ENCODE measurements around the gene CCR4. TPM values are rescaled to one million over a fixed set of nuclear protein-coding genes. Genes with fewer than 3 reads are reported as not detected.
A peak's percentile ranks its signal among the peaks of the same experiment; 100 is the strongest.

CCR4 gene
- total RNA-seq, 1 experiment from 2014 or later, result not detected

- ChIA-PET CTCF (interaction anchor here (1.1 kb wide), 1 partner anchor 32 kb away, joined by 3 read pairs; no protein-coding TSS in a partner anchor), POLR2A (no interaction called here)
- Mint-ChIP-seq H3K27ac (ENCODE audit: low read depth, unreplicated experiment) (no peak overlapping the region), H3K4me3 (ENCODE audit: unreplicated experiment) (no peak overlapping the region), H3K9me3 (ENCODE audit: unreplicated experiment) (no peaks in the 10 kb centered on the region), H3K36me3 (ENCODE audit: insufficient read depth, unreplicated experiment) (no peaks in the 10 kb centered on the region), H3K27me3 (ENCODE audit: insufficient read depth, unreplicated experiment) (no peaks in the 10 kb centered on the region), H3K4me1 (ENCODE audit: insufficient read depth, unreplicated experiment) (peaks cover 13% of the 10 kb centered on the region)
- DNase-seq (ENCODE audit: unreplicated experiment), result no peak
- intact Hi-C loops (cut with micrococcal nuclease), result no loop called here
- no peak for TF ChIP-seq CTCF (IDR thresholded peaks at IDR 0.05; ENCODE audit: unreplicated experiment)
- no TSS peak for BruUV-seq (replicated peaks)
Observed at GRCh38 chr3:32910954-32911353, 40.5 kb upstream of the CCR4 start.

- Mint-ChIP-seq H3K4me1 (ENCODE audit: insufficient read depth, unreplicated experiment) (peaks cover 13% of the 10 kb centered on the region), H3K4me3 (ENCODE audit: unreplicated experiment) (no peak overlapping the region), H3K27ac (ENCODE audit: low read depth, unreplicated experiment) (no peak overlapping the region), H3K36me3 (ENCODE audit: insufficient read depth, unreplicated experiment) (no peaks in the 10 kb centered on the region), H3K27me3 (ENCODE audit: insufficient read depth, unreplicated experiment) (no peaks in the 10 kb centered on the region), H3K9me3 (ENCODE audit: unreplicated experiment) (no peaks in the 10 kb centered on the region)
- ChIA-PET POLR2A (interaction anchor here (1.5 to 2.2 kb wide), 2 partner anchors 12 to 39 kb away, joined by 3 to 11 read pairs; no protein-coding TSS in a partner anchor), CTCF (no interaction called here)
- TF ChIP-seq CTCF (IDR thresholded peaks at IDR 0.05; ENCODE audit: unreplicated experiment), result no peak
- intact Hi-C loops (cut with micrococcal nuclease), result no loop called here
- DNase-seq (ENCODE audit: unreplicated experiment), result no peak
- no TSS peak for BruUV-seq (replicated peaks)
Observed at GRCh38 chr3:32912046-32912445, 39.4 kb upstream of the CCR4 start.

DNA sequence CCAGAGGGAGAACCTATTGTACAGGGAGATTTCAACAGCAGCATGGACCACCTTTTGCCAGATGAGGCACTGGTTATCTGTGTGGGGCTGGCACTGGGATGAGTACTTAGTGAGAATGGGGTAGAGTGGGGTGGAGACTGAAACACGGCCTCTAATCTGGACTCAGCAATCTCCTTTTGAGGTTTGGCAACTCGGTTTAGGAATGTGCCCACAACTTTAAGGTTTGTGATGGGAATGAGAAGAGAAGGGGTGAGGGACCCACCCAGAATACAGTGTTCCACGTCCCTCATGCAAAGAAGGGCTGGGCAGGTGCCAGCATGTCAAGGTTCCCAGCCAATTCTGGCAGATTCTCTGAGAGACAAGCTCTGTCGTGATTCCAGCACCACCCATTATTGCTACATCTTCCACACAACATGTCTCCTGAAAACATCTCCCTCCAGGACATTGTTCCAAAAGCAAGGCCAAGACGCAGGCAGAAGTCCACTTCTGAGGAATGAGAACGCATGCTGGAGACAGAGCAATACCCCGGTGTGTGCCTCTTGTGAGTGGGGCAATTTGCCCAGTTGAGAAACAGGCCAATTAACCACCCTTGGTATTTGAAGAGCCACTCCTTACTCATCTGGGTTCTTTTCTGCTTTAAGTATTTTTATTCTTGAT is 37.5 kb upstream of the CCR4 start:
- Mint-ChIP-seq H3K27me3 (ENCODE audit: insufficient read depth, unreplicated experiment) (no peaks in the 10 kb centered on the region), H3K4me3 (ENCODE audit: unreplicated experiment) (no peak overlapping the region), H3K9me3 (ENCODE audit: unreplicated experiment) (no peaks in the 10 kb centered on the region), H3K36me3 (ENCODE audit: insufficient read depth, unreplicated experiment) (no peaks in the 10 kb centered on the region), H3K4me1 (ENCODE audit: insufficient read depth, unreplicated experiment) (peaks cover 13% of the 10 kb centered on the region), H3K27ac (ENCODE audit: low read depth, unreplicated experiment) (peak overlapping the region; percentile 87)
- ChIA-PET CTCF (interaction anchor here (0.6 to 1.9 kb wide), 6 partner anchors 15 to 179 kb away, joined by 3 to 7 read pairs (median 4); no protein-coding TSS in a partner anchor), POLR2A (interaction anchor here (0.7 to 2.6 kb wide), 10 partner anchors 10 to 208 kb away, joined by 3 to 29 read pairs (median 4); no protein-coding TSS in a partner anchor)
- intact Hi-C loops (cut with micrococcal nuclease), result no loop called here
- BruUV-seq (replicated peaks), result no TSS peak
- peak; percentile 96 for DNase-seq (ENCODE audit: unreplicated experiment)
- no peak for TF ChIP-seq CTCF (IDR thresholded peaks at IDR 0.05; ENCODE audit: unreplicated experiment)

DNA sequence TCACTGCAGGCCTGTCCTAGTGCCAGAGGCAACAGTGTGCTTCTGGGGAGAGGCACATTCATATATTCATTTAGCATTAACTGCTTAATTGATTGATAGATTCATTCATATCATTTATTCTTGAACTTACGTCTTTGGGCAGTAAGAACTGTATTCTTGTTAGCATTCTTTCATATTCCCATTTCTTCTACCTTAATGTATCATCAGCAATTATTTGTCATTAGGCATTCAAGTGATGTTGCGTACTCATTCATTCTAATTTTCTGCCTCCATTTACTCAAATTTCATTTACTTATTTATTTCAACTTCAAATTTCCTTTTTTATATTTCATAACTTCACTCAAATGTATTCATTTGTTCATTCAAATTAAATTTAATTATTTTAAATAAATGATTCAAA is 31.5 kb upstream of the CCR4 start:
- H3K36me3 Mint-ChIP-seq (ENCODE audit: insufficient read depth, unreplicated experiment), result no peaks in the 10 kb centered on the region
- no peak overlapping the region for H3K4me3 Mint-ChIP-seq (ENCODE audit: unreplicated experiment)
- H3K9me3 Mint-ChIP-seq (ENCODE audit: unreplicated experiment), result no peaks in the 10 kb centered on the region
- DNase-seq (ENCODE audit: unreplicated experiment), result no peak
- intact Hi-C loops (cut with micrococcal nuclease), result no loop called here
- no TSS peak for BruUV-seq (replicated peaks)
- TF ChIP-seq CTCF (IDR thresholded peaks at IDR 0.05; ENCODE audit: unreplicated experiment), result no peak
- no peak overlapping the region for H3K27ac Mint-ChIP-seq (ENCODE audit: low read depth, unreplicated experiment)
- H3K4me1 Mint-ChIP-seq (ENCODE audit: insufficient read depth, unreplicated experiment), result peaks cover 9% of the 10 kb centered on the region
- no peaks in the 10 kb centered on the region for H3K27me3 Mint-ChIP-seq (ENCODE audit: insufficient read depth, unreplicated experiment)
- ChIA-PET POLR2A (no interaction called here), CTCF (no interaction called here)

All from MCF 10A (cell line).